Mammary epithelial cell (primary cell): ENCODE measurements around the gene OR7A5.

Experiments
- CTCF ChIP-seq, 2 donors: IDR thresholded peaks in 1 of 2; conservative IDR thresholded peaks in 1 of 2; 2 replicates each; pipeline ENCODE4 v1.5.1; 2011 to 2012; ENCODE audit warnings: inconsistent platforms in 2 of 2, low read length in 2 of 2, mild to moderate bottlenecking in 2 of 2, control low read depth in 1 of 2, low read depth in 1 of 2; ENCODE audit not compliant: insufficient read depth in 1 of 2; ENCODE audit errors: extremely low read depth in 1 of 2
- EZH2 ChIP-seq: IDR thresholded peaks from 2 replicates; pipeline ENCODE4 v1.6.1; 2012; ENCODE audit warnings: low read length, inconsistent platforms, borderline replicate concordance

DNA sequence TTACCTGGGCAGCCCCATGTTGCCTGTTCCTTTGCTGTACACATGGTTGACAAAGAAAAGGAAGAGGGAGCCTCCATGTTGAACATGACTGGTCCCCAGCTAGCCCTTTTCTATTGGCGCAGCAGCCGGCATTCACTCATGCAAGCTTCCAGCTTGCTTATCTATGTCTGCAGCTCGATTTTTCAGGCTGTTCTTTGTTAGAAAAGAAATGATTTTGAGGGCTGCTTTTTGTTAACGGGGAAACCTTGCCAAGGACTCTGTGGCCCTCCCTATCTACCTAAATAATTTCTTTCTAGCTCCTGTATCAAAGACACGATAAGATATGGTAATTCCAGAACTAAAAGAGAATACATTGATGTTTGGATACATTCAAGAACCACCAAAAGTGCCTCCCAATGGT, 36.2 kb downstream of the OR7A5 start:
- TF ChIP-seq CTCF (conservative IDR thresholded peaks at IDR 0.05 in 1 of 2, IDR thresholded peaks at IDR 0.05 in 1 of 2; ENCODE audit: extremely low read depth in 1 of 2, insufficient read depth in 1 of 2, low read depth in 1 of 2, low read length in 2 of 2) (no peak), EZH2 (no peak)
